ENCODE results near the gene TBC1D20. TPM values are rescaled to one million over a fixed set of nuclear protein-coding genes. Genes with fewer than 3 reads are reported as not detected.
"Not testable (repeated sequence)": the region's sequence is repeated elsewhere in the genome, so short reads cannot be mapped to it uniquely, and the experiment has no call there.

Gene TBC1D20
- total RNA-seq, 1 experiment from 2014 or later, result 14.0 TPM

DNA sequence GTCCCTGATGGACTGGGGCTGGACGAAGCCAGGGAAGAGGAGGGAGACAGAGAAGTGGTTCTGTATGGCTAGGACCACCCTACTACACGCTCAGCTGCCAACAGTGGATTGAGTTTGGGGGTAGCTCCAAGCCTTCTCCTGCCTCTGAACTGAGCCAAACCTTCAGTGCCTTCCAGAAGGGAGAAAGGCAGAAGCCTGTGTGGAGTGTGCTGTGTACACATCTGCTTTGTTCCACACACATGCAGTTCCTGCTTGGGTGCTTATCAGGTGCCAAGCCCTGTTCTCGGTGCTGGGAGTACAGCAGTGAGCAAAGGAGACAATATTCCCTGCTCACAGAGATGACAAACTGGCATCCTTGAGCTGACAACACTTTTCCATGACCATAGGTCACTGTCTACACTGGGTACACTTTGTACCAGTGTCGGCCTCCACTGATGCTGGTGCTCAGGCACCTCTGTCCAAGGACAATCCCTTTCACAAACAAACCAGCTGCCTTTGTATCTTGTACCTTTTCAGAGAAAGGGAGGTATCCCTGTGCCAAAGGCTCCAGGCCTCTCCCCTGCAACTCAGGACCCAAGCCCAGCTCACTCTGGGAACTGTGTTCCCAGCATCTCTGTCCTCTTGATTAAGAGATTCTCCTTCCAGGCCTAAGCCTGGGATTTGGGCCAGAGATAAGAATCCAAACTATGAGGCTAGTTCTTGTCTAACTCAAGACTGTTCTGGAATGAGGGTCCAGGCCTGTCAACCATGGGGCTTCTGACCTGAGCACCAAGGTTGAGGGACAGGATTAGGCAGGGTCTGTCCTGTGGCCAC is 65.5 kb downstream of the TBC1D20 start:
- Histone ChIP-seq H3K36me3 (replicated peaks; ENCODE audit: control insufficient read depth, insufficient read depth, low read length) (peaks cover 5% of the 10 kb centered on the region), H3K4me3 (ENCODE audit: insufficient read depth, low read depth, low read length) (no peak overlapping the region), H3K27me3 (ENCODE audit: control insufficient read depth, insufficient read depth, low read length) (no peaks in the 10 kb centered on the region)
- DNase-seq, result no peak

GRCh38 chr20:396252-396618 is 66.1 kb downstream of the TBC1D20 start:
- H3K36me3 ChIP-seq (replicated peaks; ENCODE audit: control insufficient read depth, insufficient read depth, low read length), result peaks cover 5% of the 10 kb centered on the region

DNA sequence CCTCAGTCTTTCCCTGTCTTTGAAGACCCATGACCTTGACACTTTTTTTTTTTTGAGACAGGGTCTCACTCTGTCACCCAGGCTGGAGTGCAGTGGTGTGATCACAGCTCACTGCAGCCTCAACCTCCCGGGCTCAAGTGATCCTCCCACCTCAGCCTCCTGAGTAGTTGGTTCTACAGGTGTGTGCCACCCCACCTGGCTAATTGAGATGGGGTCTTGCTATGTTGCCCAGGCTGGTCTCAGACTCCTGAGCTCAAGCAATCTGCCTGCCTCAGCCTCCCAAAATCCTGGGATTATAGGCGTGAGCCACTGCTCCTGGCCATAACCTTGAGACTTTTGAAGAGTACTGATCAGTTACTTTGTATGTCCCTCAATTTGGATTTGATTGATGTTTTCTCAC is 69.0 kb downstream of the TBC1D20 start:
- not testable (repeated sequence) for H3K27me3 ChIP-seq (ENCODE audit: control insufficient read depth, insufficient read depth, low read length); DNase-seq; H3K4me3 ChIP-seq (ENCODE audit: insufficient read depth, low read depth, low read length)
- H3K36me3 ChIP-seq (replicated peaks; ENCODE audit: control insufficient read depth, insufficient read depth, low read length), result peaks cover 14% of the 10 kb centered on the region

More at GRCh38 chr20:396252-396618, 66.1 kb downstream of the TBC1D20 start:
- DNase-seq, result no peak
- H3K4me3 ChIP-seq (ENCODE audit: insufficient read depth, low read depth, low read length), result no peak overlapping the region
- H3K27me3 ChIP-seq (ENCODE audit: control insufficient read depth, insufficient read depth, low read length), result no peaks in the 10 kb centered on the region

DNA sequence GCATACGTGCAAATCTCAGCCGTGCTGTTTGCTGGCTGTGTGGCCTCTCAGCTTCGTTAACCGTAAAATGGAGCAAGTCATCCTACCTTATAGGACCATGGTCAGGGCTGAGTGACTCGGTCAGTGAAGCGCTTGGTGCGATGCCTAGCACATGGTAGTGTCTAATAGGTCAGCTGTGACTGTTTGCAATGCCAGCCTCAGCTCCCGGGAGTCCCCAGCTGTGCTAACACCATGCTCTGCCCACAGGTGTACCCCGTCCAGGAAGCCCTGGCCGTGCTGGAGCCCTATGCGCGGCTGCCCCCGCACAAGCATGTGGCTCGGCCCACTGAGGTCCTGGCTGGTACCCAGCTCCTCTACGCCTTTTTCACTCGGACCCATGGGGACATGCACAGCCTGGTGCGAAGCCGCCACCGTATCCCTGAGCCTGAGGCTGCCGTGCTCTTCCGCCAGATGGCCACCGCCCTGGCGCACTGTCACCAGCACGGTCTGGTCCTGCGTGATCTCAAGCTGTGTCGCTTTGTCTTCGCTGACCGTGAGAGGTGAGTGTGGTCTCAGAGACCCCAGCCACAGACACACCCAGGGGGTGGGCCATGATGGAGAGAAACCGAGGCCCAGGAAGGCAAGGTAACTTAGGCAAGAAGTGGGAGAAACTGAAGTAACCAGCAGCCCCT is 71.2 kb downstream of the TBC1D20 start:
- peaks cover 13% of the 10 kb centered on the region for H3K36me3 ChIP-seq (replicated peaks; ENCODE audit: control insufficient read depth, insufficient read depth, low read length)
- no peak overlapping the region for H3K4me3 ChIP-seq (ENCODE audit: insufficient read depth, low read depth, low read length)
- DNase-seq, result no peak
- no peaks in the 10 kb centered on the region for H3K27me3 ChIP-seq (ENCODE audit: control insufficient read depth, insufficient read depth, low read length)

DNA sequence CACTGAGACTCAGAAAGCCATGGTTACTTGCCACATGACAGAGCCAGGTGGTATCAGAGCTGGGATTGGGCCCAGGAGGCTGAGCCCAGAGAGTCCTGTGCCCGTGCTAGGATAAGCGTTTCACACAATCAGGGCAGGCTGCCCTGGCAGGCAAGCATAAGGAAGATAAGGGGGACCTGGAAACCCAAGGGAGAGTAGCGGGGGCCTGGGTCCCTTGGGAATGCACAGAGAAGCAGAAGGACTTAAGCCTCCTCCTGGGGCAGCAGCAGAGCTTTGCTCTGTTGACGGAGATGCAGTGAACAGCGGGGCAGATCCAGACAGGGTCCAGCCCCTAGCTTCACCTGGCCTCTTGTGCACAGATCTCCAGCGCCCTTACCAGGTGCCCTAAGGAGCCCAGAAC is 73.1 kb downstream of the TBC1D20 start:
- Histone ChIP-seq H3K4me3 (ENCODE audit: insufficient read depth, low read depth, low read length) (no peak overlapping the region), H3K27me3 (ENCODE audit: control insufficient read depth, insufficient read depth, low read length) (no peaks in the 10 kb centered on the region), H3K36me3 (replicated peaks; ENCODE audit: control insufficient read depth, insufficient read depth, low read length) (peaks cover 13% of the 10 kb centered on the region)
- DNase-seq, result no peak

- Histone ChIP-seq H3K4me3 (ENCODE audit: insufficient read depth, low read depth, low read length) (no peak overlapping the region), H3K36me3 (replicated peaks; ENCODE audit: control insufficient read depth, insufficient read depth, low read length) (peaks cover 13% of the 10 kb centered on the region), H3K27me3 (ENCODE audit: control insufficient read depth, insufficient read depth, low read length) (no peaks in the 10 kb centered on the region)
- no peak for DNase-seq
These were observed 74.0 kb downstream of the TBC1D20 start for GRCh38 chr20:388034-388994.

DNA sequence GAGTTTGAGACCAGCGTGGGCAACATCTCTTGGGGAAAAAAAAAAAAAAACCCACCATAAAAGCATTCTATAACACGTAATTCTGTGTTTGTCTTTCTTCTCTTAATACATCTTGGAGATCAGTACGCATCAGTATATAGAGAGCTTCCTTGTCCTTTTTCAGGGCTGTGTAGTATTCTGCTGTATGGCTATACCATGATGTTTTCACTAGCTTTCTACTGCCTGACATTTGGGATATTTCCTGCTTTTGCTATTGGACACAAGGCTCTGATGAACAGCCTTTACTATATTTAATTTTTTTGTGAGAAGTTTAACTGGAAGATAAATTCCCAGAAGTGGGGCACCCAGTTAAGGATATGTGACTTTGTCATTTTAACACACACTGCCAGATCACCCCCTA is 74.8 kb downstream of the TBC1D20 start:
- no peak for DNase-seq
- no peak overlapping the region for H3K4me3 ChIP-seq (ENCODE audit: insufficient read depth, low read depth, low read length)
- peaks cover 13% of the 10 kb centered on the region for H3K36me3 ChIP-seq (replicated peaks; ENCODE audit: control insufficient read depth, insufficient read depth, low read length)

DNA sequence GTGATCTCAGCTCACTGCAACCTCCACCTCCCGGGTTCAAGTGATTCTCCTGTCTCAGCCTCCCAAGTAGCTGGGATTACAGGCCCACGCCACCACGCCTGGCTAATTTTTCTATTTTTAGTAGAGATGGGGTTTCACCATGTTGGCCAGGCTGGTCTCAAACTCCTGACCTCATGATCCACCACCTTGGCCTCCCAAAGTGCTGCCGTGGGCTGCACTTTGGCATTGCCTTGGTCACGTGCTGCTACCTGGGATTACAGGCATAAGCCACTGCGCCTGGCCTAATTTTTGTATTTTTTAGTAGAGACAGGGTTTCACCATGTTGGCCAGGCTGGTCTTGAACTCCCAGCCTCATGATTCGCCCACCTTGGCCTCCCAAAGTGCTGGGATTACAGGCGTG is 75.7 kb downstream of the TBC1D20 start:
- H3K36me3 ChIP-seq (replicated peaks; ENCODE audit: control insufficient read depth, insufficient read depth, low read length), result peaks cover 11% of the 10 kb centered on the region
- DNase-seq; H3K4me3 ChIP-seq (ENCODE audit: insufficient read depth, low read depth, low read length); H3K27me3 ChIP-seq (ENCODE audit: control insufficient read depth, insufficient read depth, low read length): not testable (repeated sequence)

More for the DNA sequence above, 74.8 kb downstream of the TBC1D20 start:
- H3K27me3 ChIP-seq (ENCODE audit: control insufficient read depth, insufficient read depth, low read length), result no peaks in the 10 kb centered on the region

Other genes with a start within 250 kb of the TBC1D20 start
- gene DEFB129, start 235.3 kb downstream of the TBC1D20 start, total RNA-seq (2014; rRNA removed; shearing (Covaris generic)), result not detected in 2 replicates
- not detected in 2 replicates for gene DEFB132, start 204.8 kb downstream of the TBC1D20 start, total RNA-seq (2014; rRNA removed; shearing (Covaris generic))
- gene C20orf96, start 171.8 kb downstream of the TBC1D20 start, total RNA-seq (2014; rRNA removed; shearing (Covaris generic)), result 1.7 and 2.1 TPM in 2 replicates
- gene ZCCHC3, start 165.0 kb downstream of the TBC1D20 start, total RNA-seq (2014; rRNA removed; shearing (Covaris generic)), result 24.0 and 27.9 TPM in 2 replicates
- 14.7 and 15.7 TPM in 2 replicates for gene SOX12, start 137.0 kb downstream of the TBC1D20 start, total RNA-seq (2014; rRNA removed; shearing (Covaris generic))
- gene NRSN2, start 115.4 kb downstream of the TBC1D20 start, total RNA-seq (2014; rRNA removed; shearing (Covaris generic)), result 31.6 and 48.5 TPM in 2 replicates
- 11.7 and 17.6 TPM in 2 replicates for gene TRIB3, start 81.8 kb downstream of the TBC1D20 start, total RNA-seq (2014; rRNA removed; shearing (Covaris generic))
- gene RBCK1, start 54.2 kb downstream of the TBC1D20 start, total RNA-seq (2014; rRNA removed; shearing (Covaris generic)), result 53.9 and 61.9 TPM in 2 replicates
- gene CSNK2A1, start 81.3 kb upstream of the TBC1D20 start, total RNA-seq (2014; rRNA removed; shearing (Covaris generic)), result 124 and 187 TPM in 2 replicates
- gene TCF15, start 147.8 kb upstream of the TBC1D20 start, total RNA-seq (2014; rRNA removed; shearing (Covaris generic)), result 4.2 and 5.1 TPM in 2 replicates
- 27.3 and 34.7 TPM in 2 replicates for gene SRXN1, start 190.7 kb upstream of the TBC1D20 start, total RNA-seq (2014; rRNA removed; shearing (Covaris generic))
- 0.03 TPM in 1 of 2 replicates, not detected in the other for gene SCRT2, start 213.3 kb upstream of the TBC1D20 start, total RNA-seq (2014; rRNA removed; shearing (Covaris generic))